8988T (cell line): Measurements from ENCODE around the gene SUN1.
"Not testable (repeated sequence)": the region's sequence is repeated elsewhere in the genome, so short reads cannot be mapped to it uniquely, and the experiment has no call there.

Source experiments
- DNase-seq: peaks from one replicate; pipeline ENCODE4 v3.0.0; 2011

SUN1 gene

DNA sequence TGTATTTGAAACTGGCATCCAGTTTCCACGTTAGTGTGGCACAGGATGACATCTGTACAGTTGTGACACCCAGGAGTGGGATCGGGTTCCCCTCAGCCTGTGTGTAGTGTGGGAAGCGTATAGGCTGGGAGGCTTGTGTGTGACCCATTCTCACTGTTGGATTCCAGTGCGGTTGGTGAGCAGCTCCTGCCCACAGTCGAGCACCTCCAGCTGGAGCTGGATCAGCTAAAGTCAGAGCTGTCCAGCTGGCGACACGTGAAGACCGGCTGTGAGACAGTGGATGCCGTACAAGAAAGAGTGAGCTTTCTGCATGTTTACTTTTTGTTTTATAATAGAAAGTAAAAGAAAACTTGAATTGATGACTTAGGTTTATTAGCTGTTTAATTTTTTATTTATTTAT, 25.4 kb downstream of the SUN1 start:
- no peak for DNase-seq

DNA sequence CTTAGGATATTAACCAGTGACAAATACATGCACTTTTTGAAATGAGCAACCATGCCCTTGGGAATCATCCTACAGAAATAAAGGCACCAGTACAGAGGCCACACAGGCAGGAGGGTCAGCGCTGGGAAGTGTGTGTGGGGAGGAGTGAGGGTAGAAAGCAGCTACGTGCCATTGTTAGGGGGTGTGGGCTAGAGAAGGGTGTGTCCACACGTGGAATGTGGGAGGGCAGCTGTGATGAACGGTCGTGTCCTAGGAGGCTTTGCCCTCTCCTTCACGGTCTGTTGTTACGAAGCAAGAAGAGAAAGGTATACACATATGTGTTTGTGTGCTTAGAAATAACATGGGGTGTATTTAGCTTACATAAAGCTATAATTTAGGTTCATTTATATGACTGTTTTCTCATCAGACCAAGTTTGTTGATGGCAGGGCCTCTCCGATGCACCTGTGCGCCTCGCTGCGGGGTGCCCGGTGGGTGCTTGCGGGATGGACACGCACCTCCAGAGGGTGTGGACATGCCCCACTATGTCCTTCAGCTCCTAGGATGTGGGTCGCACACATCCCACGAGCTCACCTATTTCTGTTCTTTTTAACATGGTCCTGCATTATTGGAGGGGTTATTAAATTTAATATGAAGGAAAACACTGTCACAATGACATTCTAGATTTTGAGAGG, 27.2 kb downstream of the SUN1 start:
- no peak for DNase-seq

GRCh38 chr7:860149-860548, 27.9 kb downstream of the SUN1 start:
- no peak for DNase-seq

DNA sequence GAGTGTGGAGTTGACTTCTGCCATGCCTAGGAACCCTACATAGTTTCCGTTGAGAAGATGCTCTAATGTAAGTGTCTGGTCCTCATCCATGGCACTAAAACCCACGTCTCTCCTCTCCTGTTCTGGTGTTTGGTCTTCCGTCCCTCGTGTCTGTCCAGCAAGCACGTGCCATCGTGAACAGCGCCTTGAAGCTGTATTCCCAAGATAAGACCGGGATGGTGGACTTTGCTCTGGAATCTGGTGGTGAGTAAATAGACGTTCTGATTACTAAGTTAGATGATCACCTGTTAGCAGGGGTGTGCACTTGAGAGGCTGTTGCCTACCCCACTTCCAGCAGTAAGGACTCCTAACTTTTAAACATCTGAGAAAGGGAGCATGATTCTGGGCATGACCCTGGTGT, 28.9 kb downstream of the SUN1 start:
- DNase-seq: no peak

DNA sequence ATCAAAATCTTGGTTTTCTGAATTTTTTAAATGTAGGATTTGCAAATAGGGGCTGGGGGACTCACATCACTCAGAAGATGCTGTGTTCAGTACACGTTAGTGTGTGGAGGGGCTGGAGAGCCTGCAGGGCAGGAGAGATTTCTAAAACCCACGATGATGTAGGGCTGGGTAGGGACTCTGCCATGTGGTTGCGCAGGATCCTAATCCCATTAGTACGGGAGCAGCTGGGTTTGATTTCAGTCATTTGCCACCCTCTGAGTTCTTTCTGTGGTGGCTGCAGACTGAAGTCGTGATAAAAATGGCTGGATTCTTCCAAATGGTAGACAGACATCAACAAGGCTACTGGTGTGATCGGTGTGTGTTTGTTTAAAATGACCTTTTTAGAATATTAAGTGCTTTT, 29.9 kb downstream of the SUN1 start:
- DNase-seq: no peak

- DNase-seq: no peak
Observed at GRCh38 chr7:863106-863505, 30.8 kb downstream of the SUN1 start.

GRCh38 chr7:865921-866320, 33.6 kb downstream of the SUN1 start:
- no peak for DNase-seq

DNA sequence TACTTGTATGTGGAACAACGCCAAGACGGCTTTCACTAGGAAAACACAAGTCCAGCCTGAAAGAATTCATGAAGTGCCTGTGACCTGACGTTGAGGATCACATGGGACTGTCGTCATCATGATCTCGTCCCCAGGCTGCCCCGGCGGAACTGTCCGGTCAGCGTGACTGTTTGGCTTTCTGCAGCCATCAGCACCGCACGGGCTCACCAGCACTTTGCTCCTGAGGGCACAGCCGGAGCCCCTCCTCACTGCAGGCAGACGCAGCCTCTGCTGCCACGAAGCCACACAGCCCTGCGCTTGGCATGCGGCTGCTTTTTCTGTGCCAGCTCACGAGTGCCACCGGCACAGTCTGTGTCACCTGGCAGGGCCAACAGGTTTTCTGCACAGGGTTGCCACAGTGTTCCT, 34.7 kb downstream of the SUN1 start:
- DNase-seq: no peak

GRCh38 chr7:867406-868188, 35.3 kb downstream of the SUN1 start:
- no peak for DNase-seq

GRCh38 chr7:868189-868486, 35.9 kb downstream of the SUN1 start:
- no peak for DNase-seq

DNA sequence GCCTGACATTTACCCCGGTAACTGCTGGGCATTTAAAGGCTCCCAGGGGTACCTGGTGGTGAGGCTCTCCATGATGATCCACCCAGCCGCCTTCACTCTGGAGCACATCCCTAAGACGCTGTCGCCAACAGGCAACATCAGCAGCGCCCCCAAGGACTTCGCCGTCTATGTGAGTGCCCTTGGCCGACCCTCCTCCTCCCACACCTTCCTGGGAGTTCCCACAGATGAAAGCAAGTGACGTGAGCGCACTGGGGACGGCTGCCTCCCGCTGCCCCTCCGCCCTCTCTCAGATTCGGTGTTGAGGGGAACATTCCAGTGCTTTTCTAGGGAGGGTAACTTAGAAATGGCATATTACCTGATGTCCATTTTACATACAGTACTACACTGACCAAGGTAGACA, 37.1 kb downstream of the SUN1 start:
- DNase-seq: no peak

DNA sequence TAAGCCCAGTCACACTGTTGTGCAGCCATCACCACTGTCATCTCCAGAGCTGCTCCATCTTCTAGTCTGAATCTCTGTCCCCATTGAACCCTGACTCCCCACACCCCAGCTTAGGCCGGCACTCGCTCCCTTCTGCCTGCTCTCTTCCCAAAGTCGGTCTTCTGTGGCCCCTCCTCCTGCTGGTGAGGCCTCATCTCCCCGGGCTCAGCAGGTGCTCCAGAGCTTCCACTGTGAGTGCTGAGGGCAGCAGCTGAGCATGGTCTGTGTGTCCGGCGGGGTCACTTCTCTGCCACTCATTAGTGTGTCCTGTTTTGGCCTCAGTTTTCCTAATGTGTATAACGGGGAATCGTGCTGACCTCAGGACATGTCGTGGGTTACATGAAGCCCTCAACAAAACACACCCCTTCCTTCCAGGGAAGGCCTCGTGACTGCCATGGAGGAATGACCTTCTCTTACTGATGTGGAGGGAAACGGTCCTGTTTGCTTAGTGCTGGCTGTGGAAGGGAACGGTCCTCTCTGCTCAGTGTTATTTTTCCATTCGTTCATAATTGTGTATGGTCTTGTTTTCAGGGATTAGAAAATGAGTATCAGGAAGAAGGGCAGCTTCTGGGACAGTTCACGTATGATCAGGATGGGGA, 39.7 kb downstream of the SUN1 start:
- no peak for DNase-seq

DNA sequence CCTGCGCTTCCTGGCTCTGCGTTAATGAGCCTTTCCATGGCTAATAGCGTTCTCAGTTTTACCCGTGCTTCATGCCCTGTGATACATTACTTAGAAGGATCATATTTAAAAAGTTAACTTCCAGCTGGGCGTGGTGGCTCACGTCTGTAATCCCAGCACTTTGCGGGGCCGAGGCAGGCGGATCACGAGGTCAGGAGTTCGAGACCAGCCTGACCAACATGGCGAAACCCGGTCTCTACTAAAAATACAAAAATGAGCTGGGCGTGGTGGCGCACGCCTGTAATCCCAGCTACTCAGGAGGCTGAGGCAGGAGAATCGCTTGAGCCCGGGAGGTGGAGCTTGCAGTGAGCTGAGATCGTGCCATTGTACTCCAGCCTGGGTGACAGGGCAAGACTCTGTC, 40.4 kb downstream of the SUN1 start:
- DNase-seq: not testable (repeated sequence)

DNA sequence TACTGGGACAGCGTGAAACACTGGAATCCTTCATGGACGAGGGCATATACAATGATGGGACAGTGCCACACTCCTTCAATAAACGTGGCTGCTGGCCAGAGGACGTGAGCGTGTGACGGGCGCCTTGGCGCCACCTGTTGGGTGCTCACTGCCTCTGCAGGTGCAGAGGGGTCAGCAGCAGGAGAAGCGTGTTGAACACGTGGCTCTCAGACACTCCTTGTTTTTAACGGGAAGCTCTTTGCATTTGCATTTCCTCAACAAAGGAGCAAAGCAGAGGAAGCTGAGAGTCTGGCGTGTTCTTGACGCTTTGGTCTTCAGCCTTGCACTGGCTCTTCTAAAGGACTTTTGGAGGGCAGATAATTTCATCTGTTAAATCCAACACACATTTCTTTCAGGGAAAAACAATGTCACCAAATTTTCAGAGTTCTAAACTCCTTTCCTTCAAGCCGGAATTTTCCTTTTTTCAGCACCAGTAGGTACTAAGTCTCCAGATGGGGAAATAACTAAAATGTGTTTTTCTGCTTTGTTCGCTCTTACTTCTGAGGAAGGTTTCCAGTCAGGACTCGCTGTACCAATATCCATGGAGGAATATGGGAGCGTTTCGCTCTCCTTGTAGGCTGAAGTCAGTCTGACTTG, 41.2 kb downstream of the SUN1 start:
- DNase-seq: peak; percentile 78

DNA sequence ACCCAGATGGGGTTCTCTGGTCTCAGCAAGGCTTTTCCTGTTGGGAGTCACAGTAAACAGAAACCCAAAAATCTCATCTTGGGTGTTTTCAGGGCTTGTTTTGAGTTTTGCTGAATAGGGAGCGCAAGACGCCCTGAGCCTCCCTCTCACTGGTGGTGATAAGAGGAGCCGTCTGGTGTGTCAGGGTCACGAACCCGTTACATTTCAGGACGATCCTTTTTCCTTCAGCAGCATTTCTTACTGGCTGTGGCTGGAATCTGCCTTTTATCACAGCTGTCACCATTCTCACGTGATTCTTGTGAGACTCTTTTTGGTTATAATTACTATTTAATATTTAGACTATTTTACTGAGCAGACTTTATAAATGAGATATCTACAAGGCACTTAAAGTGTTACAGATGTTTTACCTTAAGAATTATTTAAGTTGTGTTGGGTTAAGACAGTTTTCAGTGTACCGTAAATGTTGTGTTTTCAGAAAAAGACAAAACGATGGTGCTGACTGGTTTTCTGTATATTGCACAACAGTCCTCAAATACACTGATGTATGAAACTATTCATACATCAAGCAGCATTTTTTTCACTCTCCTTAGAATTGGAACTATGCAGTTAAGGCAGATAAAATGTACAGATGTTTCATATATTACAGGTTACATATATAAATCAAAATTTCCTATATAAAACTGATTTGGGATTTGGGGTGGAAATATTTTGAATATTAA, 41.9 kb downstream of the SUN1 start:
- DNase-seq: no peak

- DNase-seq: no peak
Observed at GRCh38 chr7:875051-875450, 42.8 kb downstream of the SUN1 start.

GRCh38 chr7:875476-876076, 43.3 kb downstream of the SUN1 start:
- no peak for DNase-seq

GRCh38 chr7:876077-876971, 44.0 kb downstream of the SUN1 start, which contains the start of gene GET4:
GET4 (plus strand) TSS chr7:876554; CDS start chr7:876646, 92 bp downstream.
- DNase-seq: peak; percentile 80

GRCh38 chr7:876972-877311, 44.7 kb downstream of the SUN1 start:
- DNase-seq: no peak

DNA sequence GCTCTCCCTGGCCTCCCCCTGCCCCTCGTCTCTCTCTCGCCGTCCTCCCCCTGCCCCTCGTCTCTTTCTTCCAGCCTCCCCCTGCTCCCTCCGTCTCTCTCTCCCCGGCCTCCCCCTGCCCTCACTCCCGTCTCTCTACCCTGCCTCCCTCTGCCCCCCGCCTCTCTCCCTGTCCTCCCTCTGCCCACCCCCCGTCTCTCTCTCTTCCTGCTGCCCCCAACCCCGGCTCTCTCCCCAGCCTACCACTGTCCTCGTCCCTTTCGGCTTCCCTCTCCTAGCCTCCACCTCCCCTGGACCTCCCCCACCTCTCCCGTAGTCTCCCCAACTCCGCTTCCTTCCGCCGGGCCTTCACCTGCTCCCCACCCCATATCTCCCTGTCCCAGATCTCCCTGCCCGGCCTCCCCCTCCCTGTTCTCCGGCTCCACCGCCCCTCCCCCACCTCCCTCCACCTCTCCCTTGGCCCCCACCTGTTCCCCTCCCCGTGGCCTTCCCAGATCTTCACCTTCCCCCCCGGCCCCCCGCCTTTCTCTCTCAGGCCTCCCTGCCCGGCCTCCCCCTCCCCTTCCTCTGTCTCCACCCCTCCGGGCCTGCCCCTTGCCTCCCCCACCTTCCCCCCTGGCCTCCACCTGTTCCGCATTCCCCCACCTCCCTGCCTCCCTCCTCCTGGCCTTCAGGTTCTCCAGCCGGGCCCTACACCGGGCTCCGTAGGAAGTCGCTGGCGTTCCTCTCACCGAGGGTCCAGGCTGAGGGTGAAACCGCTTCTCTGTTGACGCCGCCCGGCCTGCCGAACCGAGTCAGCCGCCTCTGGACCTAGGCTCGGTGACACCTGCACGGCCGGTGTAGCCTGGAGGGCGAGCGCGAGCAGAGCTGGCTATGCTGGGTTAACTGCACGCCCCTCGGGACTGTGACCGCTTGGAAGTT, 45.3 kb downstream of the SUN1 start:
- DNase-seq: no peak

GRCh38 chr7:879093-879492, 46.8 kb downstream of the SUN1 start:
- DNase-seq: no peak
